NCI-H748 (cell line): ENCODE results near the gene ENTPD7.
"Not testable (repeated sequence)": the region's sequence is repeated elsewhere in the genome, so short reads cannot be mapped to it uniquely, and the experiment has no call there.

Experiments
- DNase-seq: peaks from one replicate; lab custom pipeline; 2025; ENCODE audit not compliant: unreplicated experiment; lab: John Stamatoyannopoulos, UW

Gene ENTPD7

GRCh38 chr10:99682752-99683151, 23.4 kb downstream of the ENTPD7 start:
- no peak for DNase-seq

- no peak for DNase-seq
Measured at GRCh38 chr10:99685597-99685967, 26.3 kb downstream of the ENTPD7 start.

GRCh38 chr10:99689461-99689860, 30.2 kb downstream of the ENTPD7 start:
- DNase-seq = no peak

GRCh38 chr10:99693933-99694583, 34.7 kb downstream of the ENTPD7 start:
- DNase-seq = no peak

GRCh38 chr10:99695761-99696160, 36.5 kb downstream of the ENTPD7 start:
- DNase-seq = no peak

GRCh38 chr10:99698504-99699080, 39.3 kb downstream of the ENTPD7 start:
- DNase-seq = no peak

- DNase-seq = no peak
Measured at GRCh38 chr10:99700649-99701048, 41.3 kb downstream of the ENTPD7 start.

GRCh38 chr10:99708428-99709012, 49.2 kb downstream of the ENTPD7 start:
- no peak for DNase-seq

GRCh38 chr10:99709480-99710229, 50.3 kb downstream of the ENTPD7 start:
- DNase-seq = no peak

- DNase-seq = peak; percentile 28
Measured at GRCh38 chr10:99711129-99711719, 51.9 kb downstream of the ENTPD7 start.

- no peak for DNase-seq
Measured at GRCh38 chr10:99714446-99714845, 55.1 kb downstream of the ENTPD7 start.

GRCh38 chr10:99720387-99720786, 61.1 kb downstream of the ENTPD7 start:
- DNase-seq = no peak

- no peak for DNase-seq
Measured at GRCh38 chr10:99730026-99730425, 70.7 kb downstream of the ENTPD7 start.

GRCh38 chr10:99731306-99732032, 72.2 kb downstream of the ENTPD7 start:
- DNase-seq = no peak

GRCh38 chr10:99732033-99732842, 72.9 kb downstream of the ENTPD7 start, which contains the start of the genes COX15 and CUTC:
COX15 (minus strand) TSS chr10:99732127; CDS start chr10:99732049, 78 bp downstream.
CUTC (plus strand) TSS chr10:99732234; CDS start chr10:99732349, 115 bp downstream.
- DNase-seq = peak; percentile 96

GRCh38 chr10:99733366-99733765, 74.1 kb downstream of the ENTPD7 start:
- no peak for DNase-seq

- not testable (repeated sequence) for DNase-seq
Measured at GRCh38 chr10:99734111-99734510, 74.8 kb downstream of the ENTPD7 start.

- DNase-seq = no peak
Measured at GRCh38 chr10:99740260-99740659, 81.0 kb downstream of the ENTPD7 start.

- no peak for DNase-seq
Measured at GRCh38 chr10:99740933-99741559, 81.7 kb downstream of the ENTPD7 start.
